ENCODE results near the gene TMEM50A. TPM values are rescaled to one million over a fixed set of nuclear protein-coding genes. Genes with fewer than 3 reads are reported as not detected.
"Not testable (repeated sequence)": the region's sequence is repeated elsewhere in the genome, so short reads cannot be mapped to it uniquely, and the experiment has no call there.

TMEM50A gene
- total RNA-seq, 1 experiment from 2014 or later = 124 TPM

DNA sequence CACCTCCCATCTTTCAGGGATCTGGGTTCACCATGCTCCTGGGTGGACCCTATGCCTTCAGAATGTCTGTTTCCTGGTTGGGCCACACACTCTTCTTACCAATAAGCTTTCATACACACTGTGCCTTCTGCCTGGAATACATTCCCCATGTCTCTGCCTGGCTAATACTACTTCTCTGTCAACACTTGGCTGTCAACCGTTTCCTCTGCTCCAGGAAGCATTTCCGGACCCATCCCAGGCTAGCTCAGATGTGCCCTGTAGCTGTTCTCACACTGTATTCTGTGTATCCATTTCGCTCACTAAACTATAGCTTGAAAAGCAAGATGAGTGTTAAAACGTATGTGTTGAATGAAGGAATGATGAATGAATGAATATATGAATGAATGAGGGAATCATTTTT lies 49.0 kb downstream of the TMEM50A start:
- DNase-seq (ENCODE audit: low read depth) = not testable (repeated sequence)

DNA sequence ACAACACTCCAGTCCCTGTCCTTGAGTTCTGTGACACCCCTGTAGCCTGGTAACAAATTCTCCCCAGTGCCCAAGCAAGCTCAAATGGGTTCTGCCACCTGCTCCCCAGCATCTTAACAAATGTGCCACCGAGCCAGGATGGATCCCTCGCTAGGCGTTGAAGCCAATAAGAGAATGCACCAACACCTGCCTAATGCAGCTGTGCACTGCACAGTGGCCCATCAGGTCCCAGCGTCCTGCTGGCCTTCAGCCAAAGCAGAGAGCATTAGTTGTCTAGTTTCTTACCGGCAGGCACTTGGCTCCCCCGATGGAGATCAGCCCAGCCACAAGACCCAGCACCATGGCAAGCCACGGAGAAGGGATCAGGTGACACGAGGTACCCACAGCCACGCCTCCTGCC lies 50.6 kb downstream of the TMEM50A start:
- DNase-seq (ENCODE audit: low read depth) = not testable (repeated sequence)

DNA sequence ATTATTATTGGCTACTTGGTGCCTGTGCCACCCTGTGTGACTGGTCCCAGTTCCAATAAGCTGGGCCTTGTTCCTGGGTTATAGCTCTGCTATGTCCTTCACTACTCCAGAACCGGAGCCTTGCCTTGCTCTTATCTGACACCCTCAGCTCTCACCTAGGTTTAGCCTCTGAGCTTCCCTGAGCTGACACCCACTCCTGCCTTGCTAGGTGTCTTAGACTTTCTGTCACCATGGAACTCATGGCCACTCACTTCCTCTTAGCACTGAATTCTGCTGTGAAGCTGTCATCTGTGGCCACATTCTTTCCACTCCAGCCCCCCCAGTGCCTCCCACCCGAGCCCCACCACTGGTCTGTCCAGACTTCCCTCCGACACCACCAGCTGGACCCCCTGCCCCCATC lies 51.6 kb downstream of the TMEM50A start:
- DNase-seq (ENCODE audit: low read depth) = not testable (repeated sequence)

DNA sequence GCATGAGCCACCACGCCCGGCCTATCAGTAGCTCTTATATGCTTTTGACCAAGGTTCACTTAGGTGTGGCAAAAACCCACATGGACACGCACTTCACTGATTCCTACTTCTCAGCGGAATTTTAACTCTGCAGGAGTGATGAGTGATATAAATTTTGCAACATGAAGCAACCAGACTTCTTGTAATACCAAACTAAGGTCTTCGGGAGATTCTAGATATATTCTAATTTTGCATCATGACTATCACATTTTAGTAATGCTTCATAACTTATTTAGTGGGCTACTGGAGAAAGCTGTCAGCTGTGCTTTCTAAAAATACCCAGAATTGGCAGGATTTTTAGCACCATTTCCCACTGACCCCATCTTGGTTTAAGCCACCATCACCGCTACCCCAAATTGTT lies 54.7 kb downstream of the TMEM50A start:
- DNase-seq (ENCODE audit: low read depth) = no peak

DNA sequence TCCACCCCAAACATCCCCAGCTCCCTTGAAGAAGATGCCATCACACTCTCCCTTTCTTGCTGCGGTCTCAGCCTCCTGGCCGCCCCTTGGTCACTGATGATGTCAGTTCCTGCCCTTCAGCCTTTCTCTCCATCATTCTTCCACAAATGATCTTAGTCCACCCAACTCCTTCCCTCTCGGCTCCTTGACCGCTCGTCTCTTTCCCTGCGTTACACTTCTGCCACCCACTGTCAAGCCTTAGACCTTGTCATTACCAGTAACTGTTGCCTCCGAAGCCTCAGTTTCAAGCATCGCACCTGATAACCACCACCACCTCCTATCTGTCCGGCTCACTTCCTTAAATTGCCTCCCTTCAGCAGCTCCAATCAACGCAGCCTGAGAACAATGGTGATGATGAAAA lies 59.4 kb downstream of the TMEM50A start:
- not testable (repeated sequence) for DNase-seq (ENCODE audit: low read depth)

- DNase-seq (ENCODE audit: low read depth) = not testable (repeated sequence)
Observed at GRCh38 chr1:25398079-25398478, 59.9 kb downstream of the TMEM50A start.

GRCh38 chr1:25402947-25403803 lies 65.0 kb downstream of the TMEM50A start:
- not testable (repeated sequence) for DNase-seq (ENCODE audit: low read depth)

GRCh38 chr1:25405731-25406305 lies 67.7 kb downstream of the TMEM50A start:
- DNase-seq (ENCODE audit: low read depth) = not testable (repeated sequence)

- DNase-seq (ENCODE audit: low read depth) = not testable (repeated sequence)
Observed at GRCh38 chr1:25409641-25410427, 71.7 kb downstream of the TMEM50A start.

Other genes with a start within 250 kb of the TMEM50A start
- gene SYF2, start 105.8 kb upstream of the TMEM50A start, total RNA-seq (2014; rRNA removed; shearing (Covaris generic)) = 58.1 and 66.8 TPM in 2 replicates
- 57.9 and 59.5 TPM in 2 replicates for gene RSRP1, start 90.9 kb upstream of the TMEM50A start, total RNA-seq (2014; rRNA removed; shearing (Covaris generic))
- gene RHD, start 65.8 kb upstream of the TMEM50A start, total RNA-seq (2014; rRNA removed; shearing (Covaris generic)) = not detected in 2 replicates
- gene RHCE, start 82.5 kb downstream of the TMEM50A start, total RNA-seq (2014; rRNA removed; shearing (Covaris generic)) = 0.24 and 0.78 TPM in 2 replicates
- 14.7 and 19.2 TPM in 2 replicates for gene MACO1, start 92.6 kb downstream of the TMEM50A start, total RNA-seq (2014; rRNA removed; shearing (Covaris generic))
- gene LDLRAP1, start 205.3 kb downstream of the TMEM50A start, total RNA-seq (2014; rRNA removed; shearing (Covaris generic)) = 39.7 and 43.1 TPM in 2 replicates

Measured in RPMI7951 (cell line).